ENCODE measurements around the gene TMEM38B.
"Not testable (repeated sequence)": the region's sequence is repeated elsewhere in the genome, so short reads cannot be mapped to it uniquely, and the experiment has no call there.

Gene TMEM38B

DNA sequence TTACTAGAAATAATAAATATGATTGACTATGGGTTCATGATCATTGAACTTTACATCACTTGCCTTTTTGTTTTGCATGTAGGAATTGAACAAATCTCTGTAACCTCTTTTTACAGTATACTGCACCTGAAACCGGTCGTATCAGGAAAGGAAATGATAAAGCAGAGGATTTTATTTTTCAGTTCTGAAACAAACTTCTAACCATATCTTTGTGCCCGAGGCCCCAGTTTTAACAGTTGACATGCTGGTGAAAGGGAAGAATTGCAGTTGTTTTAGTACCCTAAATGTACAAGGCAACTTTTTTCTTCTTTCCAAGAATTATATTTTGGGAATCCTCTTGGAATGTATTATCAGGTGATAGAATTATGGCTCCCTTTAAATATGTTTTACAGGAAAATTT is 27.8 kb downstream of the TMEM38B start:
- DNase-seq (ENCODE audit: low spot score): no peak

DNA sequence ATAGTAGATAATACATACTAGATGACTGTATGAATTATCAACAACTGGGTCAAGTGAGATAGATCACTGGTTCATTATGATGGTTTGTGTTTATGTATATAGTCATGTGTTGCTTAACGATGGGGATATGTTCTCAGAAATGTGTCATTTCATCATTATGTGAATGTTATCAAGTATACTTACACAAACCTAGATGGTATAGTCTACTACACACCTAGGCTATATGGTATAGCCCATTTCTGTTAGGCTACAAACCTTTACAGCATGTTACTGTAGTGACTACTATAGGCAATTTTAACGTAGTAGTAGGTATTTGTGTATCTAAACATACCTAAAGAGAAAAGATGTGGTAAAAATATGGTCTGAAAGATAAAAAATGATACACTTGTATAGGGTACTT is 31.0 kb downstream of the TMEM38B start:
- DNase-seq (ENCODE audit: low spot score): no peak

DNA sequence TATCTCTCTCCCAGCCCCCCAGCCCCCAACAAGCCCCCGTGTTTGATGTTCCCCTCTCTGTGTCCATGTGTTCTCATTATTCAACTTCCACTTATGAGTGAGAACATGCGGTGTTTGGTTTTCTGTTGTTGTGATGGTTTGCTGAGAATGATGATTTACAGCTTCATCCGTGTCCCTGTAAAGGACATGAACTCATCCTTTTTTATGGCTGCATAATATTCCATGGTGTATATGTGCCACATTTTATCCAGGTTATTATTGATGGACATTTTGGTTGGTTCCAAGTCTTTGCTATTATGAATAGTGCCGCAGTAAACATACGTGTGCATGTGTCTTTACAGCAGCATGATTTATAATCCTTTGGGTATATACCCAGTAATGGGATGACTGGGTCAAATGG is 33.9 kb downstream of the TMEM38B start:
- not testable (repeated sequence) for DNase-seq (ENCODE audit: low spot score)

DNA sequence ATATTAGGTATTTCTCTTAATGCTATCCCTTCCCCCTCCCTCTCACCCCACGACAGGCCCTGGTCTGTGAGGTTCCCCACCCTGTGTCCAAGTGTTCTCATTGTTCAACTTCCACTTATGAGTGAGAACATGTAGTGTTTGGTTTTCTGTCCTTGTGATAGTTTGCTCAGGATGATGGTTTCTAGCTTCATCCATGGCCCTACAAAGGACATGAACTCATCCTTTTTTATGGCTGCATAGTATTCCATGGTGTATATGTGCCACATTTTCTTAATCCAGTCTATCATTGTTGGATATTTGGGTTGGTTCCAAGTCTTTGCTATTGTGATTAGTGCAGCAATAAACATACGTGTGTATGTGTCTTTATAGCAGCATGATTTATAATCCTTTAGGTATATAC is 37.1 kb downstream of the TMEM38B start:
- DNase-seq (ENCODE audit: low spot score): not testable (repeated sequence)

DNA sequence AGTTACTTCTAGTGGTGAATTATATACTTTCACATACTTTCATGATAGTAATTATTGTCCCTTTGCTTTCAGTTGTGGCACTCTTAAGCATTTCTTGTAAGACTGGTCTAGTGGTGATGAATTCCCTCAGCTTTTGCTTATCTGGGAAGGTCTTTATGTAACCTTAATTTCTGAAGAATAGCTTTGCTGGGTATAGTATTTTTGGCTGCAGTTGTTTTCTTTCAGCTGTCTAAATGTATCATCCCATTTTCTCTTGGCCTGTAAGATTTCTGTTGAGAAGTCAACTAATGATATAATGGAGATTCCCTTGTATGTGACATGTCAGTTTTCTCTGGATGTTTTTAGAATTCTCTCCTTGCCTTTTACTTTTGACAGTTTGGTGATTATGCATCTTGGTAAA is 41.0 kb downstream of the TMEM38B start:
- DNase-seq (ENCODE audit: low spot score): no peak

DNA sequence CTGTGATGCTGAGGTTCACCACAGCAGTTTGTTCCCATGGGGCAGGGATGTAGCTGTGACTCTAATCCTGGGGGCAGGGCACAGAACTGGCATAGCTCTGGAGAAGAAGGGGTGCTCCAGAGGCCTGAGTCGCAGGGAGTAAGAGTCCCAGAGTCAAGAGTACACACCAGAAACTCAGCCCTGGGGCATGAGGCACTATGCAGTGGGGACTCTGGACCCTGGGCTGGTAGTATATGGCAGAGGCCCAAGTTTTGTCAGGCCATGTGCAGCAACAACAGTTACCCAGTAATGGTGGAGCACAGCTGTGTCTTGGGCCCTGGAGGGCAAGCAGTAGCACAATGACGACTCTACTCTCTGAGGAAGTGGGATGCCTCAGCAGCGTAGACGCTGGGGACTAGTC is 42.9 kb downstream of the TMEM38B start:
- DNase-seq (ENCODE audit: low spot score): no peak

DNA sequence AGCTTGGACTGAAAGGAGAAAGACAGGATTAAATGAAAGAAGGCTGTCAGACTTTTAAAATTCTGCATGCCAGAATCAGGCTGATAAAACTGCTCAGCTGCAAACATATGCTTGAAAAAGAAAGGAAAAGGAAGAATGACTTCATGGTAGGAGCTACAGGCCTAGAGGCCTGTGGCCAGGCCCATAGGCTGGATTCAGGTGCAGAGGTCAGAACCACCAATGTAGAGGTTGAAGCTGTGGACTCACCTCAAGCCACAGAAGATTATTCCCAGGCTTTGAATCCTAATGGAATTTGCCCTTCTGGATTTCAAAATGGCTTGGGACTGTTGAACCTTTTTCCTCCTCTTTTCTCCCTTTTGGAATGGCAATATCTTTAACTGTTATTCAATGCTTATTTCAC is 47.7 kb downstream of the TMEM38B start:
- no peak for DNase-seq (ENCODE audit: low spot score)

DNA sequence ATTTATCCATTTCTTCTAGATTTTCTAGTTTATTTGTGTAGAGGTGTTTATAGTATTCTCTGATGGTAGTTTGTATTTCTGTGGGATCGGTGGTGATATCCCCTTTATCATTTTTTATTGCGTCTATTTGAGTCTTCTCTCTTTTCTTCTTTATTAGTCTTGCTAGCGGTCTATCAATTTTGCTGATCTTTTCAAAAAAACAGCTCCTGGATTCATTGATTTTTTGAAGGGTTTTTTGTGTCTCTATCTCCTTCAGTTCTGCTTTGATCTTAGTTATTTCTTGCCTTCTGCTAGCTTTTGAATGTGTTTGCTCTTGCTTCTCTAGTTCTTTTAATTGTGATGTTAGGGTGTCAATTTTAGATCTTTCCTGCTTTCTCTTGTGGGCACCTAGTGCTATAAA is 53.0 kb downstream of the TMEM38B start:
- DNase-seq (ENCODE audit: low spot score): not testable (repeated sequence)

DNA sequence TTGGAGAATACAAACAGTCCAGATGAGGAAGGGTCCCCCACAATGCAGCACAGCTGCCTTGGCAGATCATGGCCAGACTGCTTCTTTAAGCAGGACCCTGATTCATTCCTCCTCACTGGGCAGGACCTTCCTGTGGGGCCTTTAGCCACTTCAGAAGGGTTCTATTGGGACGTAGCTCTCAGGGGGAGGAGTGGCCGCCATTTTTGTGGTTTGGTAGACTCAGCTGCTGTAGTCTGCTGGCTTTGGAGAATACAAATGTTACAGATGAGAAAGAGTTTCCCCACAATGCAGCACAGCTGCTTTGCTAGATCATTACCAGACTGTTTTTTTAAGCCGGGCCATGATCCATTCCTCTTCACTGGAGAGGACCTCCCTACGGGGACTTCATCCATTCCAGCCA is 57.4 kb downstream of the TMEM38B start:
- DNase-seq (ENCODE audit: low spot score): no peak

DNA sequence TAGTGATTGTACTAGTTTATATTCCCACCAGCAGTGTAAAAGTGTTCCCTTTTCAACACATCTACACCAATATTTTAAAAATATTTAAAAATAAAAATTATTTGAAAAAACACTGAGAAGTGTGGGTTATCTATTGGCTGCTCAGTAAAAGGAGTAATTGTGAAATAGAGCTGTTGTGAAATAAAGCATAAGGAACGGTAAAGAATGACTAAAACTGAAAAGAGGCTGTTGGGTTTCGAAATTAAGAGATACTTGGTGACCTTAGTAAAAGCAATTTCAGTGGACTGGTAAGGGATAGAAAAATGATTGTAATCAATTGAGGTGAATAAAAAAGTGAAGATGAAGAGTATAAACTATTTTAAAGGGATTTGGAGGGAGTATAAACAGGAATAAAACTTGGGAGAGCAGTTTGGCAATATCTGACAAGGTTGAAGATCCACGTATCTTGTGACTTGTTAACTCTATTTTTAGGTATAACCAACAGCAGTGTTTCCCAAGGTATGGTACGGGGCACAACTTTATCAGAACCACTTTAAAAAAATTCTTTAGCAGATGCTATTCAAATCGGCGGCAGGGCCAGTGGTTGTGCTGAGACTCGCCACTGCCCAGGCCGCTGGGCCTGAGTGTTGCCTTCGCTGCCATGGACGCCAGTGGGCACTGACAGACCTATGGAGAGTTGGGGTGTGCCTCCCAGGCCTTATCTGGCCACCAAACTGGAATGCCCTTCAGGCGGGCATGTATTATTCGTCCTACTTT is 63.3 kb downstream of the TMEM38B start:
- no peak for DNase-seq (ENCODE audit: low spot score)

DNA sequence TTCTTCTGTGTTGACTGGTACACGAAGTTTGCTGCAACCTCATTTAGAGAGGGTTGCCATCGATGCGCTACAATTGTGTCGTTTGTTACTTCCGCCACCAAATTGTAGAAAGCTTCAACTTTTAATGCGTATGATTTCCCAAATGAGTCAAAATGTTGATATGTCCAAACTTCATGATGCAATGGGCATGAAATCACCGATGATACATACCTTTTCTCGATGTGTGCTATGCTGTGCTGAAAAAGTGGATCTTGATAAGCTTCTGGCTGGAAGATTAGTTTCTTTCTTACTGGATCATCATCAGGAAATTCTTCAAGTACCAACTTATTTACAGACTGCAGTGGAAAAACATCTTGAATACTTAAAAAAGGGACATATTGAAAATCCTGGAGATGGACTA is 65.7 kb downstream of the TMEM38B start:
- no peak for DNase-seq (ENCODE audit: low spot score)

DNA sequence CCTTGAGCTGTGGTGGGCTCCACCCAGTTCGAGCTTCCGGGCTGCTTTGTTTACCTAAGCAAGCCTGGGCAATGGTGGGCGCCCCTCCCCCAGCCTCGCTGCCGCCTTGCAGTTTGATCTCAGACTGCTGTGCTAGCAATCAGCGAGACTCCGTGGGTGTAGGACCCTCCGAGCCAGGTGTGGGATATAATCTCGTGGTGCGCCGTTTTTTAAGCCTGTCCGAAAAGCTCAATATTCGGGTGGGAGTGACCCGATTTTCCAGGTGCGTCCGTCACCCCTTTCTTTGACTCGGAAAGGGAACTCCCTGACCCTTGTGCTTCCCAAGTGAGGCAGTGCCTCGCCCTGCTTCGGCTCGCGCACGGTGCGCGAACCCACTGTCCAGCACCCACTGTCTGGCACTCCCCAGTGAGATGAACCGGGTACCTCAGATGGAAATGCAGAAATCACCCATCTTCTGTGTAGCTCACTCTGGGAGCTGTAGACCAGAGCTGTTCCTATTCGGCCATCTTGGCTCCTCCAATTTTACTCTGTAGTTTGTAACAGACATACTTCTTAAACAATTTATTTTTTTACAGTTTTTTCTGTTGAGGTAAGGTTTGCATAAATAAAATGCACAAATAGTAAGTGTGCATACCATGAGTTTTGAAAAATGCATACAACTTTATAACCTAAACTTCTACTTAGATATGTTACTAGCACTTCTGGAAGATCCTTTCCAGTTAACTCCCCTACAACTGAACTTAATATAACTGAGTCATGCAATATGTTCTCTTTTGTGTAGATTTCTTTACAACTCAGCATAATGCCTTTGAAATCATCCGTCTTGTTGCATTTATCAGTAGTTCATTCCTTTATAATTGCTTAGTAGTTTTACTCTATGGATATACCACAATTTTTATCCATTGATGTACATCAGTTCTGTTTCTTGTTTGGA is 88.5 kb downstream of the TMEM38B start:
- DNase-seq (ENCODE audit: low spot score): not testable (repeated sequence)

DNA sequence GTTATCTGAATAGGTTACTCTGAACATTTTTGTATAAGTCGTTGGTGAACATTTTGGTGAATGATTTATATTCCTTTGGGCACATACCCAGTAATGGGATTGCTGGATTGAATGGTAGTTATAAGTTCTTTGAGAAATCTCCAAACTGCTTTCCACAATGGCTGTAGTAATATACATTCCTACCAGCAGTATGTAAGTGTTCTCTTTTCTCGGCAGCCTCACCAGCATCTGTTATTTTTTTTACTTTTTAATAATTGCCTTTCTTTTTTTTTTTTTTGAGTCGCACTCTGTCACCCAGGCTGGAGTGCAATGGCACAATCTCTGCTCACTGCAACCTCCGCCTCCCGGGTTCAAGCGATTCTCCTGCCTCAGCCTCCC is 89.1 kb downstream of the TMEM38B start:
- not testable (repeated sequence) for DNase-seq (ENCODE audit: low spot score)

DNA sequence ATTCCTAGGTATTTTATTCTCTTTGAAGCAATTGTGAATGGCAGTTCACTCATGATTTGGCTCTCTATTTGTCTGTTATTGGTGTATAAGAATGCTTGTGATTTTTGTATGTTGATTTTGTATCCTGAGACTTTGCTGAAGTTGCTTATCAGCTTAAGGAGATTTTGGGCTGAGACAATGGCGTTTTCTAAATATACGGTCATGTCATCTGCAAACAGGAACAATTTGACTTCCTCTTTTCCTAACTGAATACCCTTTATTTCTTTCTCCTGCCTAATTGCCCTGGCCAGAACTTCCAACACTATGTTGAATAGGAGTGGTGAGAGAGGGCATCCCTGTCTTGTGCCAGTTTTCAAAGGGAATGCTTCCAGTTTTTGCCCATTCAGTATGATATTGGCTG is 92.5 kb downstream of the TMEM38B start:
- not testable (repeated sequence) for DNase-seq (ENCODE audit: low spot score)

DNA sequence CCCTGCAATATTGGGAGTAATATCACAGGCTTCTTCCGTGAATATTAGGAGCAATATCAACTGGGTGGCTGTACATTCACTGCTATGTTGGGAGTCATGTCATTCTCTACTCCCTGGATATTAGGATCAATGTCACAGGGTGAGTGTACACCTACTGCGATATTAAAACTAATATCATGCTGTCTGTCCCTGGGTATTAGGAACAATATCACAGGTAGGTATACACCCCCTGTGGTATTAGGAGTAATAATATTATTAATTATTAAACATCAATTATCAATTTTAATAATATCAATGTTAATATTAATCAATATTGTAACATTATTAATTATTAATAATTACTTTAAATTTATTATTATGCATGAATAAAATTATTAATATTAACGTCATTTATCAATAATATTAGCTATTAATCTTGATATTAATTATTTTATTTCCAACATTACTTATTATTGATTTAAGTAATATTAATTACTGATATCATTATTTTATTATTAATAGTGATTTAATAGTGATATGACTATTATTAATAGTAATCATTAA is 121.9 kb downstream of the TMEM38B start:
- no peak for DNase-seq (ENCODE audit: low spot score)

DNA sequence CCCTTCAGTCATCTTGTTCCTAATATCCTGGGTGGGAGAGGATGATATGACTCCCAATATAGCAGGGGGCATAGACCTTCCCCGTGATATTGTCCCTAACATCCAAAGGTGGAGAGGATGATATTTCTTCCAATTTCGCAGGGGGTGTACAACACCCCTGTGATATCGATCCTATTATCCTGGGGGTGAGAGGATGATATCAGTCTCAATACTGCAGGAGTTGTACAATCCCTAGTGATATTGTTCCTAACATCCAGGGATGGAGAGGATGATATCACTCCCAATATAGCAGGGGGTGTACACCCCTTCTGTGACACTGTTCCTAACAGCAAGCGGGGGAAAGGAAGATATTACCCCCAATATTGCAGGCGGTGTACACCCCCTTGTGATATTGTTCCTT is 122.6 kb downstream of the TMEM38B start:
- DNase-seq (ENCODE audit: low spot score): no peak

DNA sequence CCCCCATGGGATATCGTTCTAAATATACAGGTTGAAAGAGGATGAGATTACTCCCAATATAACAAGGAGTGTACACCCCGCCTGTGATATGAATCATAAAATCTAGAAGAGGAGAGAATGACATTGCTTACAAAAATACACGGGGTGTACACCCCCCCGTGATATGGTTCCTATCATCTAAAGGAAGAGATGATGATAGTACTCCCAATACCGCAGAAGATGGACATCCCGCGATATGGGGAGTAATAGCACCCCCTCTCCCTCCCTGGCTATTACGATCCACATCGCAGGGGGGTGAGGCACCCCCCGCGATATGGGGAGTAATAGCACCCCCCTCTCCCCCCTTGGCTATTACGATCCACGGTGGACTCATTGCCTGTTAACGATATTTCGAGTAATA is 124.6 kb downstream of the TMEM38B start:
- DNase-seq (ENCODE audit: low spot score): no peak

DNA sequence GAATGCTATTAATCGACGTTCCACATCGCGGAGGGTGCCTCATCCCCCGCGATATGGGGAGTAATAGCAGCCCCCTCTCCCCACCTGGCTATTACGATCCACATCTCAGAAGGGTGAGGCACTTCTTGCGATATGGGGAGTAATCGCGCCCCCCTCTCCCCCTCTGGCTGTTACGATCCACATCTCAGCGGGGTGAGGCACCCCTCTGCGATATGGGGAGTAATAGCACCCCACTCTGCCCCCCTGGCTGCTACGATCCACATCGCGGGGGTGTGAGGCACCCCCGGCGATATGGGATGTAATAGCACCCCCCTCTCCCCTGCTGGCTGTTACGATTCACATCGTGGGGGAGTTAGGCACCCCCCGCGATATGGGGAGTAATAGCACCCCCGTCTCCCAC is 128.5 kb downstream of the TMEM38B start:
- no peak for DNase-seq (ENCODE audit: low spot score)
